Measurements from ENCODE around the gene SNHG17.
"Not testable (repeated sequence)": the region's sequence is repeated elsewhere in the genome, so short reads cannot be mapped to it uniquely, and the experiment has no call there.

The SNHG17 gene

GRCh38 chr20:38434770-38435554, at the start of gene SNHG17:
SNHG17 (minus strand) TSS chr20:38435328.
- DNase-seq = peak; percentile 91

DNA sequence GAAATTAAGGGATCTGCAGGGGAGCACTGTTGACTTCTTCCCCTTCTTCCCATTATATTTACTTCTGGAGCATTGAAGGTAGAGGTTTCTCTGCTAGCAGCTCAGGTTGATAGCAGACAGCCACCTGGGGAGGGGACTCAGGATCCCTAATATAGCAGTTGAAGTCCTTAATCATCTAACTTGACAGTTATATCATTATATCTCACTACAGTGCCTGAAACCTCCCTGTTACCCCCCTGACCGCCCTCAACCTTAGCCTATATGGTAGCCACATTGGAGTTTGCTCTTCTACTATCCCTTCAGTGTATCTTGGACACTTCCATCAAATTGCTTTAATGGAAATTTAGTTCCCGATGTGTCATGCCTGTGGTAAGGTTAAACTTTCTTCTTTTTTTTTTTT, 44.5 kb upstream of the SNHG17 start:
- no peak for DNase-seq

DNA sequence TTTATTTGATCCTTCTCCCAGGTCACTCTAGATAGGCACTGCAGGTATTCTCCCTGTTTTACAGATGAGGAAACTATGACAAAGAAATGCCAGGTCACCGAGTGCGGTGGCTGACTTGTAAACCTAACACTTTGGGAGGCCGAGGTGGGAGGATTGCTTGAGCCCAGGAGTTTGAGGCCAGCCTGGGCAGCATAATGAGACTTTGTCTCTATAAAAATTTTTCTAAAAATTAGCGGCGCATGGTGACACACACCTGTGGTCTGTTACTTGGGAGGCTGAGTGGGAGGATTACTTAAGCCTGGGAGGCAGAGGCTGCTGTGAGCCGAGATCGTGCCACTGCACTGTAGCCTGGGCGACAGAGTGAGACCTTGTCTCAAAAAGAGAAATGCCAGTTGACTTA, 42.6 kb upstream of the SNHG17 start:
- no peak for DNase-seq

DNA sequence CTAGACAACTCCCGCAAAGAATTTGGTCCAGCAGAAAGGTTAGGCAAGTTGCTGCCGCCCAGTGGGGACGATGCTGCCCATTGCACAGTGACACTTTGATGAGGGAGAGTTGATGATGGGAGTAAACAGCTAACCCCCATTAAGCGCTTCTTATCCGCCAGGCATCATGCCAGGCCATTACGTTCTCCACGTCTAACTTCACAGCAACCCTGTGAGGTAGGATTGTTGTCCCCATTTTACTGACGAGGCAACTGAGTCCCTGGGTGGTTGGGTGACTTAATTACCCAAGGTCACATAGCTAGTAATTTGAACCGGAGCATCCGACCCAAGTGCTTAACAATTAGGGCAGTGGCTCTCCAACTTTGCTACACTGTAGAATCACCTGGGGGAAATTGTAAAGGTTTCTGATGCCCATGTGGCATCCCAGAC, 38.3 kb upstream of the SNHG17 start:
- no peak for DNase-seq

DNA sequence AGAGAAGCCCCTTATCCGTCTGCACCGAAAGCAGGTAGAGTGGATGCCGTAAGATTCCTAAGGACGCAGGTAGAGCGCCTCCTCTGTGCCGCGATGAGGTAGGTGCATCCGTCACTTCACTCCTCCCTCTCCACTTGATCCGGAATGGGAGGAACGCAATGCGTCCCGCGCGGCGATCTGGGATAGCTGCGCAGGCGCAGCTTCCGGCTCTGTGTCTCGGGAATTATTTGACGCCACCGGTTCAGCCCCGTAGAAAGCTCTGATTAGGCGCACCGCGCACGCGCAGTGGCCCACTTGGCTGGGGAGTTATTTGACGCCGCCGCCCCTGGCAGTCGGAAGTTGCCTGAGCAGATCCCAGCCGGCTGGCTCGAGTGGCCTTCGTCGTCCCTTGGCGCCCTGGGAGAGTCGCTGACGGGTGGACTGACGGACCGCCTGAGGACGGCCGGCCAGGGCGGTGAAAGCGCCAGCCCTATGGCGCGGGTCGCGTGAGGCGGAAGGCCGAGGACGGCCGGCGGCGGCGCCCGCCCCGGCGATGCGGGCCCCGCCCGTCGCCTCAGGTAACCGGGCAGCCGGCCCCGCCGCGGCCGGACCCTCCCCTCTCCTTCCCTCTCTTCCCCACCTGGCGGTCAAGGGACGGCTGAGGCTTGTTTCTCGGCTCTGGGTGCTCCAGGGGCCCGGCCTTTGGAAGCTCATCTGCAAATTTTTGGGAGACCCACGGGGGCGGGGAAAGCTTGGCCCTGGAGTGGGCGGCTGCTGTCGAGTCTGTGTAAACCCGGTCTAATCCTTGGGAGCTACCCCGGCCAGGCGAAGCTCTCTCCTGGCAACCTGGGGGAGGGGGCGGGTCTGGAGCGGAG, 37.6 kb upstream of the SNHG17 start, which contains the start of gene RALGAPB:
RALGAPB (plus strand) TSS at position 331 of the 854 bp plus-strand sequence. CDS start 15,590 bp downstream, outside the sequence.
- peak; percentile 98 to 99 for DNase-seq

DNA sequence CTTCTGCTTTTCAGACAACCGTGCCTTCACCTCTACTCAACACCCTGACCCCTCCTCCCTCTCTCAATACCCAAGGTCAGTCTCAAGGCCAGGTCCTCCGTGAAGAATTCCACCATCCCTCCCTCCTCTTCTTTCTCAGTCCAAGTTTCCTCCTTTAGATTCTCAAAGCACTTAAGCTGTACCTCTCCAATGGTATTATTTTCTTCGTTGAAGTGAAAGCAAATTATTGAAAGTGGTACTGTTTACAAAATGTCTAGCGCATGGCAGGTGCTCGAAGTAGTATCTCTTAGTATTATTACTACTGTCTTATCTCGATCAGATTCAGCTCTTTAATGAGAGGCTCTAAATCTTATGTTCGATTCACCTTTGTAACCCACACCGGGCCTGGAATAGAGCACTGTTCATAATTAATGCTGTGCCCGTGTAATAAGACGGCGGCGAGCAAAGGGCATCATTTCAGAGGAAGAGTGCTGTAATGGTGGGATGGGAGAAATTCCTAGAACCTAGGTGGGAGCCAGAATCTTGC, 36.9 kb upstream of the SNHG17 start:
- DNase-seq = no peak

DNA sequence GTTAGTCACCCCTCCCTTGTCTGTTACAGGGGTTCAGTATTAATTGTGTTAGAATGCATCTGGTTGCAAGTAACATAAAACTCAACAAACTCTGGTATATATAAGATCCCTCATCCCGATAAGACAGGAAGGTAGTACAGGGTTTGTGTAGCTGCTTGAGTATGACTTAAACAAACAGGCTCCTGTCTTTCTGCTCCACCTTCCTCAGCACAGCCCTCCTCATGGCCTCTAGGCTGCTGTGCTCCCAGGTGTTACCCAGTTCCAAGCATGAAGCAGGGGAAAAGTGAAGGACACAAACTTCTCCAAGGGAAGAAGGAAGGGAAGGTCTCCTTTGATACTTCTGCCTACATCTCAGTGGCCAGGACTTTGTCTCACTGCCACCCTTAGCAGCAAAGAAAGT, 36.1 kb upstream of the SNHG17 start:
- DNase-seq = no peak

- DNase-seq = no peak
These were observed 31.9 kb upstream of the SNHG17 start for GRCh38 chr20:38466983-38467382.

DNA sequence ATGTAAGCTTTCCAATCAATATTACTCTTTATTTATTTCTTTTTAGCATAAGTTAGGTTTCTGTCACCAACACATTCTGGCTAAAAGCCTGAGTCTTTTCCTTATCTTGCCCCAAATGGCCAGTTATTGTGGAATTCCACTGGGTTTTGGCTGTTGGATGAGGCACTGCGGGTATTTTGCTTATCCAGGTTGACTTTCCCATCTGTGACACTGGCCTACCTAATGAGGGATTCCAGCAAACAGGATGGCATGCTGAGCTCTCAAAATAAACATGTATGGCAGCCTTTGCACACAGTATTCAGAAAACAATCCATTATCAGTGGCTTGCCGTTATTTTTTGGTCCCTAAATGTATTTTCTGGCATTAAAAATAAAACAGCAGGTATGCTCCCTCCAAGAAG, 31.0 kb upstream of the SNHG17 start:
- no peak for DNase-seq

DNA sequence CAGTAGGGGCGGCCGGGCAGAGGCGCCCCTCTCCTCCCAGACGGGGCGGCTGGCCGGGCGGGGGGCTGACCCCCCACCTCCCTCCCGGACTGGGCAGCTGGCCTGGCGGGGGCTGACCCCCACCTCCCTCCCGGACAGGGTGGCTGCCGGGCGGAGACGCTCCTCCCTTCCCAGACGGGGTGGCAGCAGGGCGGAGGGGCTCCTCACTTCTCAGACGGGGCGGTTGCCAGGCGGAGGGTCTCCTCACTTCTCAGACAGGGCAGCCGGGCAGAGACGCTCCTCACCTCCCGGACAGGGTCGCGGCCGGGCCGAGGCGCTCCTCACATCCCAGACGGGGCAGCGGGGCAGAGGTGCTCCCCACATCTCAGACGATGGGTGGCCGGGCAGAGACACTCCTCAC, 26.4 kb upstream of the SNHG17 start:
- not testable (repeated sequence) for DNase-seq

- not testable (repeated sequence) for DNase-seq
These were observed 26.0 kb upstream of the SNHG17 start for GRCh38 chr20:38461167-38461566.

- DNase-seq = not testable (repeated sequence)
These were observed 25.5 kb upstream of the SNHG17 start for GRCh38 chr20:38460631-38461030.

DNA sequence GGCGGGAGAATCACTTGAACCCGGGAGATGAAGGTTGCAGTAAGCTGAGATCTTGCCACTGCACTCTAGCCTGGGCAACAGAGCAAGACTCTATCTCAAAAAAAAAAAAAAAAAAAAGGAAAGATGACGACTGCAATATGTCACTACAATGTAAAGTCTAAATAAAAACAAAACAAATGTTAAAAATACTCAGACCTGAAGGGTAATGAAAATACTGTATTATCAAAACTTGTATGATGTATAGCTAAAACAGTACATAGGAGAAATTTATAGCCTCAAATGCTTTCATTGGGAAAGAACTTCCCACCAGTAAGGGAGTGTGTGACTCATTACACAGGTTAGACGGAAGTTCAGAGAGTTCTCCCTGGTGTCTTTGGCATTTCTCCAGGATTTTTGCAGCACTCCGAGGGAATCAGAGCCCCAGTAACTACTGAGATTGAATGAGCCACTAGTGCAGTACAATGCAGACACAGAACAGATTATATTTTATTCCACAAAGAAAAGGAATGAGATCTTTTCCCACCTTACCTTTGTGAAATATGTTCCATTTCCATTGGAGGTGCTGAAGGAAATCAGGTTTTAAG, 25.0 kb upstream of the SNHG17 start:
- DNase-seq = no peak

- no peak for DNase-seq
These were observed 23.2 kb upstream of the SNHG17 start for GRCh38 chr20:38458314-38458713.

- DNase-seq = no peak
These were observed 19.7 kb upstream of the SNHG17 start for GRCh38 chr20:38454556-38455473.

DNA sequence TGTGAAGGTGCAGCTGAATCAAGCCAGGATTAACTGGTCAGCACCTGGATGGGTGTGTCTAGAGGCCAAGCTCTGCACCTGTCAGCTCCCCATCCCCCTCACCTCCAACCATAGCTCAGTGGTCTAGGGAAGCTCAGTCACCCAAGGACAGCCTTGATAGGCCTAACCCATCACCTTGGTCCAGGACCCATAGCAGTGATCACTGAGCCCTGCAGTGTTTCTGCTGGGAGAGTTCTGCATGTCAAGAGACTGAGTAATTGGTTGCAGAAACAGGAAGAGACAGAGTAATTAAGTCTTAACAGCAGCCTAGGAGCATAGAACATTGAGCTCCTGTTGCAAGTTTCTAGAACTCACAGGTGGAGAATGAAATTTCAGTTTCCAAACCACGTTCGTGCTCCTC, 18.8 kb upstream of the SNHG17 start:
- no peak for DNase-seq

DNA sequence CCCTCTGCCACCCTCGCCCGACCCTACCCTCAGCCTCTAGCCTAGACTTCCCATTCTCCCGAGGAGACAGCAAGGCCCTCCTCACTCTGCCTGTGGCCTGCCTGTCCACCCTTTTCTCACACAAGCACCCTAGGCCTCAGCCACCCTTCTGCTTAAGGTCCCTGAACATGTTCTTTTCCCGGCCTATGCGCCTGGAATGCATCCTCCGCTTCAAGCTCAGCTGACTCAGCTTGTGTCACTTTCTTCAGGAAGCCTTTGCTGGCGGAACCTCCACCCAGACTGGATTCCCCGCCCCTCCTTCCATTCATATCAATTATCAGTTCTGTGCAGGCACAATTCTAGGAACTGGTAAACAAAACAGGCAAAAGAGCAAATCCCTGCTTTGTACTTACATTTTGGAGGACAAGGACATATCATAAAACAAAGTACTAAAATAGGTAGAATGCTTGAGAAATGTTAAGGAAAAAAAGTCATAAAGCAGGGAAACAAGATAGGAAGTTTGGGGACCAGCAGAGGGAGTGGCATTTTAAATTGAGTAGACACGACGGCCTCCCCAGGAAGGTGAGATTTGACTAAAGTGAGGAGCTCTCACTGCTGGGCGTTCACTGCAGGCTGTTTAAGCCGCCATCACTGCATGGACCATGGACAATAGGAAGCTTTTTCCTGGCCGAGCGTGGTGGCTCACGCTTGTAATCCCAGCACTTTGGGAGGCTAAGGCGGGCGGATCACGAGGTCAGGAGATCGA, 17.9 kb upstream of the SNHG17 start:
- no peak for DNase-seq

DNA sequence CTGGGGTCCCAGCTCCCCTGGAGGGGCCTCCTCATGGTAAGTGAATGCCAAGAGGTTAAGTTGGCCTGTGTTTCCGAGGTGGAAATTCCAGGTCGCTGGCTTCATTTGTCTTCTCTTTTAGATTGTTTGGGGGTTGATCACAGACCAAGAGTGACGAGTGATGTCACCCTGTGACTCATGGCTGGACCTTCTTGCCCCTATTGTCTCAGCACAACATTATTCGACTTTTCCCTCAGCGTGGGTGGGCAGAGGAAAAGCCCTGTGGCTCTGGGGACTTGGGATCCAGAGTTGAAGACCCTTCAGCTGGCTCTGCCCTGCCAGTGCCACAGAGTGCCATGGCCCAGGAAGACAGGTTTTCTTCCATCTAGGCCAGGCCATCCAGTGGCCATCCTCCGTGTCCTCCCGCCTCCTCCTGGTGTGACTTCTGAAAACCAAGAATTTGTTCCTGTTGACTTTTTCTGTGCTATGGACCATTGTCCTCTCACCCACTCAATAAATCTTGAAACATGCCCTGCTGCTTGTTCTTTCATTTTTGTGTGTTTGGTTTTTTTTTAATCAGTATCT, 15.4 kb upstream of the SNHG17 start:
- no peak for DNase-seq

GRCh38 chr20:38449046-38449445, 13.9 kb upstream of the SNHG17 start:
- no peak for DNase-seq

DNA sequence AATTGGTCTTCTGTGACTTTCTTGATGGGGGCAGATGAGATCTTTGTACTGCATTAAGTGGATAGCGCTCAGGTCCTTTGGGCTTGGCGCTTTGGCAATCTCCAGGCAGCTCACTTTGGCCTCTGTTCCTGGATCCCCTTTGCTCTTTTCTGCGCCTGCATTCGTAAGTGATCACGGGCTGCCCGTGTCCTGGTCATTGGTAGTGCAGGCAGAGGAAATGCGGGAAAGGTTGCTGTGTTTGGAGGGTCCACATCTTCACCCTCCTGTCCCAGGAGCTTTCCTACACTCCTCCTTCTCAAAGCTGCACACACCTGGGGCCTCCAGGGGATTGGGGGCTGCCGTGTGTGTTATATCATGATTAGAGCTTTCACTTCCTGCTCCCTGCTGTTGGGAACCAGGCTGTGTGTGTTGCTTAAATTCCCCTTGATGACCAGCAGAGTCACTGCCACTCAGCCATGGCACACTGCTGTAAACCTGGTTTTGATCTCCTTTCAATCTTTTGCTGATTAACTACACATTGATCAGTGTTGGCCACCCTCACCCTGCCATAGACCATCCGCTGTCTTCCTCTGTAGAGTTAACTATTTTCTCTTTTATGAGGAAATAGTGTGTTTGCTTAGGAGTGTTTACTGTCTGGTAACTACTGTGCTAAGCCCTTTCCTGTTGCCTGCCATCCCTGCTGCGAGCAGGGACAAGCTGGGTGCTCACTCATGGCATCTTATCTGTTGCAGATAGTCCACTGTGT, 13.0 kb upstream of the SNHG17 start:
- no peak for DNase-seq
